ENCODE measurements around the gene PIK3C3. TPM values are rescaled to one million over a fixed set of nuclear protein-coding genes. Genes with fewer than 3 reads are reported as not detected.

PIK3C3 gene
- total and polyA plus RNA-seq, 4 donors, result 12.2 to 25.8 (median 15.8) TPM

- H3K9me3 ChIP-seq (ENCODE audit: control insufficient read depth in 4 of 4, low read length in 3 of 4), result no peaks in the 10 kb centered on the region
- H3K27me3 ChIP-seq (ENCODE audit: control insufficient read depth in 4 of 4, insufficient read depth in 4 of 4, low read length in 3 of 4), result no peaks in the 10 kb centered on the region
- DNase-seq (ENCODE audit: low spot score), result no peak
- no peak overlapping the region for H3K4me3 ChIP-seq (ENCODE audit: low read depth in 1 of 3, low read length in 3 of 3)
- 93% methylated on average over 1 of the region's 1 CpG for WGBS
- no peak overlapping the region for H3K27ac ChIP-seq (ENCODE audit: low read depth in 1 of 2, low read length in 2 of 2)
- TF ChIP-seq TAF1 (conservative IDR thresholded peaks at IDR 0.05), result no peak
- TF ChIP-seq REST (IDR thresholded peaks at IDR 0.05), result no peak
- peaks cover 4 to 35% (median 31%) of the 10 kb centered on the region in 4 donors for H3K36me3 ChIP-seq (ENCODE audit: control insufficient read depth in 4 of 4, insufficient read depth in 3 of 4, low read depth in 1 of 4, low read length in 3 of 4)
- H3K4me1 ChIP-seq (ENCODE audit: control insufficient read depth in 4 of 4, insufficient read depth in 4 of 4, low read length in 3 of 4), result no peaks in the 10 kb centered on the region
- H3K9ac ChIP-seq (ENCODE audit: low read depth in 1 of 2, low read length in 2 of 2), result no peak overlapping the region
These were observed 78.2 kb downstream of the PIK3C3 start for GRCh38 chr18:42033137-42033810.

DNA sequence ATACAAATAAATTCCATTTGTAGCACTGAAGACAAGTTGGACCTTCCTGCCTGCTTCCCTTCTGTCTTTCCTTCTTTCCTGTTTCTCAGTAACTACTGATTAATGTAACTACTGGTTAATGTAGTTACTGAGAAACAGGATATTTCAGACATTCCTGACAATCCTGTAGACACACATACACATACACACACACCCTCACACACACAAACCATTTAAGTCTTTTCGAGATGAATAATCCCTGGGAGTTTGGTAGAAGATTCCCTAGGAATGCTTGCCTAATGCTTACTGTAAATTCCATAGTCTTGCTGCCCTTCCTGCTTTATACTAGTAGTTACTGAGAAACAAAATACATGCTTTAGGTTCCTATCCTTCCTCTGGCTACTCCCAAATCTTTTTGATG is 83.9 kb downstream of the PIK3C3 start:
- no peak overlapping the region for H3K4me3 ChIP-seq (ENCODE audit: low read depth in 1 of 3, low read length in 3 of 3)
- TF ChIP-seq JUND (IDR thresholded peaks at IDR 0.05) (no peak), HNF4G (IDR thresholded peaks at IDR 0.05) (no peak)
- H3K9ac ChIP-seq (ENCODE audit: low read depth in 1 of 2, low read length in 2 of 2), result no peak overlapping the region
- no peaks in the 10 kb centered on the region for H3K4me1 ChIP-seq (ENCODE audit: control insufficient read depth in 4 of 4, insufficient read depth in 4 of 4, low read length in 3 of 4)
- 81% methylated on average over 1 of the region's 1 CpG for WGBS
- H3K27me3 ChIP-seq (ENCODE audit: control insufficient read depth in 4 of 4, insufficient read depth in 4 of 4, low read length in 3 of 4), result no peaks in the 10 kb centered on the region
- peaks cover 6 to 47% (median 32%) of the 10 kb centered on the region in 4 donors for H3K36me3 ChIP-seq (ENCODE audit: control insufficient read depth in 4 of 4, insufficient read depth in 3 of 4, low read depth in 1 of 4, low read length in 3 of 4)
- H3K9me3 ChIP-seq (ENCODE audit: control insufficient read depth in 4 of 4, low read length in 3 of 4), result no peaks in the 10 kb centered on the region
- no peak overlapping the region for H3K27ac ChIP-seq (ENCODE audit: low read depth in 1 of 2, low read length in 2 of 2)
- no peak for DNase-seq (ENCODE audit: low spot score)

GRCh38 chr18:42039396-42039795 is 84.4 kb downstream of the PIK3C3 start:
- Histone ChIP-seq H3K27ac (ENCODE audit: low read depth in 1 of 2, low read length in 2 of 2) (no peak overlapping the region), H3K9me3 (ENCODE audit: control insufficient read depth in 4 of 4, low read length in 3 of 4) (no peaks in the 10 kb centered on the region), H3K4me3 (ENCODE audit: low read depth in 1 of 3, low read length in 3 of 3) (no peak overlapping the region), H3K36me3 (ENCODE audit: control insufficient read depth in 4 of 4, insufficient read depth in 3 of 4, low read depth in 1 of 4, low read length in 3 of 4) (peaks cover 7 to 44% (median 32%) of the 10 kb centered on the region in 4 donors), H3K27me3 (ENCODE audit: control insufficient read depth in 4 of 4, insufficient read depth in 4 of 4, low read length in 3 of 4) (no peaks in the 10 kb centered on the region), H3K9ac (ENCODE audit: low read depth in 1 of 2, low read length in 2 of 2) (no peak overlapping the region), H3K4me1 (ENCODE audit: control insufficient read depth in 4 of 4, insufficient read depth in 4 of 4, low read length in 3 of 4) (no peaks in the 10 kb centered on the region)
- DNase-seq (ENCODE audit: low spot score), result no peak
- WGBS, result 95% methylated on average over 1 of the region's 1 CpG
- TF ChIP-seq HNF4G (IDR thresholded peaks at IDR 0.05) (no peak), CTCF (IDR thresholded peaks at IDR 0.05; ENCODE audit: low read depth, low read length, missing input control) (no peak), FOXA1 (IDR thresholded peaks at IDR 0.05) (no peak), ZBTB33 (IDR thresholded peaks at IDR 0.05) (no peak), RAD21 (IDR thresholded peaks at IDR 0.05) (no peak), YY1 (IDR thresholded peaks at IDR 0.05) (no peak), MAX (IDR thresholded peaks at IDR 0.05) (no peak), FOXA2 (IDR thresholded peaks at IDR 0.05) (no peak), GABPA (IDR thresholded peaks at IDR 0.05 in 1 of 2, conservative IDR thresholded peaks at IDR 0.05 in 1 of 2) (no peak), HNF4A (conservative IDR thresholded peaks at IDR 0.05) (no peak)
